Smooth muscle cell (in vitro differentiated cells): Measurements from ENCODE around the gene PLA2G4B. TPM values are rescaled to one million over a fixed set of nuclear protein-coding genes. Genes with fewer than 3 reads are reported as not detected.

Experiments used
- DNase-seq: peaks from one replicate; lab custom pipeline; 2025; ENCODE audit not compliant: unreplicated experiment; lab: John Stamatoyannopoulos, UW
- H2AFZ ChIP-seq: fragments of 200-600 bp; sonication (generic); 2 replicates; pipeline ENCODE4 v1.6.0; 2016; ENCODE audit warnings: antibody characterized with exemption, low read depth, mild to moderate bottlenecking
- H3F3A ChIP-seq: fragments of 200-600 bp; sonication (generic); 2 replicates; pipeline ENCODE4 v1.6.0; 2017; ENCODE audit warnings: antibody characterized with exemption, low read depth
- H3K27ac ChIP-seq: fragments of 200-600 bp; sonication (generic); 2 replicates; pipeline ENCODE4 v1.5.1; 2016; ENCODE audit warnings: low read depth, mild to moderate bottlenecking
- H3K27me3 ChIP-seq: fragments of 200-600 bp; sonication (generic); 2 replicates; pipeline ENCODE4 v1.6.1; 2016; ENCODE audit warnings: low read depth, mild to moderate bottlenecking
- H3K36me3 ChIP-seq: fragments of 200-600 bp; sonication (generic); 2 replicates; pipeline ENCODE4 v1.5.1; 2016; ENCODE audit warnings: low read depth
- H3K4me1 ChIP-seq: fragments of 200-600 bp; sonication (generic); 2 replicates; pipeline ENCODE4 v1.5.1; 2016; ENCODE audit warnings: low read depth
- H3K4me2 ChIP-seq: fragments of 200-600 bp; sonication (generic); 2 replicates; pipeline ENCODE4 v1.6.0; 2016; ENCODE audit warnings: mild to moderate bottlenecking
- H3K4me3 ChIP-seq: fragments of 200-600 bp; sonication (generic); 2 replicates; pipeline ENCODE4 v1.5.1; 2016; ENCODE audit warnings: mild to moderate bottlenecking
- H3K79me2 ChIP-seq: fragments of 200-600 bp; sonication (generic); 2 replicates; pipeline ENCODE4 v1.6.0; 2016; ENCODE audit warnings: low read depth, mild to moderate bottlenecking
- H3K9ac ChIP-seq: fragments of 200-600 bp; sonication (generic); 2 replicates; pipeline ENCODE4 v1.6.0; 2016; ENCODE audit warnings: low read depth
- H3K9me3 ChIP-seq: fragments of 200-600 bp; sonication (generic); replicated peaks from 2 replicates; pipeline ENCODE4 v1.5.1; 2016; ENCODE audit warnings: low read depth
- H4K20me1 ChIP-seq: fragments of 200-600 bp; sonication (generic); 2 replicates; pipeline ENCODE4 v1.6.0; 2016; ENCODE audit warnings: low read depth
- CTCF ChIP-seq: fragments of 200-600 bp; sonication (generic); IDR thresholded peaks from 2 replicates; pipeline ENCODE4 v1.5.1; 2017; ENCODE audit warnings: borderline replicate concordance, mild to moderate bottlenecking, antibody characterized with exemption; ENCODE audit not compliant: insufficient read depth, poor library complexity, severe bottlenecking
- WGBS: methylation state at CpG from one replicate; pipeline ENCODE4 v1.1.7; 2016; ENCODE audit warnings: low lambda C conversion rate; 5-methylcytosine and 5-hydroxymethylcytosine counted together
- polyA plus RNA-seq: library from polyadenylated mRNA; unstranded; fragments of >200 nt; fragmentation: Nextera tagmentation; extraction: Ambion mirVana; gene quantifications from 2 replicates; pipeline ENCODE4 v1.2.1, GENCODE V29; 2016
- total RNA-seq: library from RNA; depleted of rRNA; stranded (reverse); fragments of >200 nt; gene quantifications from 2 replicates; pipeline ENCODE4 v1.2.3, GENCODE V29; 2014

The PLA2G4B gene
- total and polyA plus RNA-seq, 2 experiments from 2014 or later: 2.2 to 4.2 TPM

GRCh38 chr15:41825572-41826535 lies 12.8 kb upstream of the PLA2G4B start:
- H3K36me3 ChIP-seq: no peaks in the 10 kb centered on the region
- no peak overlapping the region for H3K9ac ChIP-seq
- H3K4me1 ChIP-seq: peaks cover 5% of the 10 kb centered on the region
- H2AFZ ChIP-seq: no peak overlapping the region
- DNase-seq: no peak
- no peaks in the 10 kb centered on the region for H3F3A ChIP-seq
- no peaks in the 10 kb centered on the region for H3K9me3 ChIP-seq
- no peak overlapping the region for H3K4me3 ChIP-seq
- TF ChIP-seq CTCF: no peak
- 93% methylated on average over 13 of the region's 13 CpGs for WGBS
- no peak overlapping the region for H3K4me2 ChIP-seq
- H4K20me1 ChIP-seq: no peaks in the 10 kb centered on the region
- no peaks in the 10 kb centered on the region for H3K27me3 ChIP-seq
- H3K27ac ChIP-seq: no peak overlapping the region
- no peaks in the 10 kb centered on the region for H3K79me2 ChIP-seq

GRCh38 chr15:41827290-41827879 lies 11.3 kb upstream of the PLA2G4B start:
- Histone ChIP-seq H3K9me3 (no peaks in the 10 kb centered on the region), H4K20me1 (no peaks in the 10 kb centered on the region), H3K27ac (no peak overlapping the region), H3K79me2 (no peaks in the 10 kb centered on the region), H3K27me3 (no peaks in the 10 kb centered on the region), H2AFZ (peak overlapping the region; percentile 30), H3K4me2 (peak overlapping the region; percentile 93), H3F3A (no peaks in the 10 kb centered on the region), H3K4me1 (peaks cover 5% of the 10 kb centered on the region), H3K9ac (no peak overlapping the region), H3K4me3 (peak overlapping the region; percentile 77), H3K36me3 (no peaks in the 10 kb centered on the region)
- DNase-seq: no peak
- no peak for TF ChIP-seq CTCF
- 5% methylated on average over 36 of the region's 37 CpGs for WGBS

- DNase-seq: peak; percentile 96
- peak within 1 kb of the TSS; percentile 93 for H3K4me2 ChIP-seq
- no peaks in the 10 kb centered on the region for H3K9me3 ChIP-seq
- WGBS: 1% methylated on average over 33 of the region's 66 CpGs
- H3K79me2 ChIP-seq: no peaks in the 10 kb centered on the region
- no peak for TF ChIP-seq CTCF
- peaks cover 5% of the 10 kb centered on the region for H3K4me1 ChIP-seq
- H2AFZ ChIP-seq: peak within 1 kb of the TSS; percentile 61
- peak within 1 kb of the TSS; percentile 81 for H3K27ac ChIP-seq
- H3K9ac ChIP-seq: peak within 1 kb of the TSS; percentile 88
- H3K4me3 ChIP-seq: peak within 1 kb of the TSS; percentile 77
- no peaks in the 10 kb centered on the region for H3K36me3 ChIP-seq
- no peaks in the 10 kb centered on the region for H3F3A ChIP-seq
- H3K27me3 ChIP-seq: no peaks in the 10 kb centered on the region
- H4K20me1 ChIP-seq: no peaks in the 10 kb centered on the region
These were observed 10.5 kb upstream of the PLA2G4B start, which contains the start of gene JMJD7 for GRCh38 chr15:41827880-41828806. Gene JMJD7 (plus strand): TSS chr15:41828092. CDS start chr15:41828125, 33 bp downstream.
